ENCODE data around the gene VAPA. TPM values are rescaled to one million over a fixed set of nuclear protein-coding genes. Genes with fewer than 3 reads are reported as not detected.

VAPA gene, protein sequence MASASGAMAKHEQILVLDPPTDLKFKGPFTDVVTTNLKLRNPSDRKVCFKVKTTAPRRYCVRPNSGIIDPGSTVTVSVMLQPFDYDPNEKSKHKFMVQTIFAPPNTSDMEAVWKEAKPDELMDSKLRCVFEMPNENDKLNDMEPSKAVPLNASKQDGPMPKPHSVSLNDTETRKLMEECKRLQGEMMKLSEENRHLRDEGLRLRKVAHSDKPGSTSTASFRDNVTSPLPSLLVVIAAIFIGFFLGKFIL
- 100 to 1,000 TPM; 122 to 168 TPM for total RNA-seq
- 166 TPM for polyA plus RNA-seq (2013, experiment 1 of 2)
- 158 TPM for polyA plus RNA-seq (2013, experiment 2 of 2)
- long read RNA-seq, experiment 1, full-length matches to known transcripts = 60 of 85 reads
- long read RNA-seq, experiment 1, partial matches to known transcripts = 15 of 85 reads
- long read RNA-seq, experiment 1, other reads (novel, unspliced or antisense) = 10 of 85 reads
- long read RNA-seq, experiment 2, full-length matches to known transcripts = 252 of 268 reads
- long read RNA-seq, experiment 2, partial matches to known transcripts = 1 of 268 reads
- long read RNA-seq, experiment 2, other reads (novel, unspliced or antisense) = 15 of 268 reads
- long read RNA-seq, experiment 3, full-length matches to known transcripts = 625 of 639 reads
- long read RNA-seq, experiment 3, partial matches to known transcripts = 4 of 639 reads
- long read RNA-seq, experiment 3, other reads (novel, unspliced or antisense) = 10 of 639 reads
- long read RNA-seq, experiment 4, full-length matches to known transcripts = 24 of 34 reads
- long read RNA-seq, experiment 4, partial matches to known transcripts = 1 of 34 reads
- long read RNA-seq, experiment 4, other reads (novel, unspliced or antisense) = 9 of 34 reads

DNA sequence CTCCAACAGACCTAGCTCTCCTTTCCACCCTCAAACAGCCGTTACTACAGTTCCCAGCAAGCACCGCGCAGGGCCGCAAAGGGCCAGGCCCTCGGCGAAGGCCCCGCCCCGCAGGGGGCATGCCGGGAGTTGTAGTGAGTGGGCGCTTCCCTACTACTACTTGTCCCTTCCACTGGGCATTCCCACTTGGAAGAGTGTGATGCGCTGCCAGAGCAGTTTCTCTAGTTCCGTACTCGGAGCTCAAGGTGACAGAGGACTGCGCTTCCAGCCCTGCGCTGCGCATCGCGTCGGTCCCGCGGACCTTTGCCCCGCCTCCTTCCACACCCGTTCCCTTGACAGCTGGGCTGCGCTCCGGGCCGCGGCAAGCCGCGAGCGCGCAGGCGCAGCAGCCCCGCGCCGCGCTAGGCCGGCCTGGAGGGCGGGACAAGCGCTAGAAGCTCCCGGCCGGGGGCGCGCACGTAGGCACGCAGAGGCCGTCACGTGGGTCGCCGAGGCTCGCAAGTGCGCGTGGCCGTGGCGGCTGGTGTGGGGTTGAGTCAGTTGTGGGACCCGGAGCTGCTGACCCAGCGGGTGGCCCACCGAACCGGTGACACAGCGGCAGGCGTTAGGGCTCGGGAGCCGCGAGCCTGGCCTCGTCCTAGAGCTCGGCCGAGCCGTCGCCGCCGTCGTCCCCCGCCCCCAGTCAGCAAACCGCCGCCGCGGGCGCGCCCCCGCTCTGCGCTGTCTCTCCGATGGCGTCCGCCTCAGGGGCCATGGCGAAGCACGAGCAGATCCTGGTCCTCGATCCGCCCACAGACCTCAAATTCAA lies at the start of gene VAPA:
VAPA (plus strand) TSS at position 491 of the 808 bp plus-strand sequence; CDS start at position 732, 241 bp downstream.
- Histone ChIP-seq H3K4me1 (ENCODE audit: control insufficient read depth, insufficient read depth, low read length) (peaks cover 9% of the 10 kb centered on the region), H3K36me3 (ENCODE audit: control insufficient read depth, insufficient read depth, low read length) (no peaks in the 10 kb centered on the region), H3K27ac (ENCODE audit: low read depth, low read length) (peak within 1 kb of the TSS; percentile 86), H3K4me3 (ENCODE audit: low read length) (peak within 1 kb of the TSS; percentile 94), H3K9ac (ENCODE audit: extremely low read depth, low read length, poor library complexity, severe bottlenecking) (peak within 1 kb of the TSS; percentile 83), H3K9me3 (ENCODE audit: control insufficient read depth, low read length) (no peaks in the 10 kb centered on the region), H3K27me3 (ENCODE audit: control insufficient read depth, insufficient read depth, low read length, poor library complexity, severe bottlenecking) (peaks cover 21% of the 10 kb centered on the region)
- 0 to 1% methylated on average over 22 to 87 of the region's 87 CpGs for whole genome bisulfite sequencing, 2 experiments (ENCODE audit: insufficient coverage in 1 of 2, insufficient read length in 1 of 2)
- H3K27ac Mint-ChIP-seq = peak within 1 kb of the TSS; percentile 89
- no peaks in the 10 kb centered on the region for H3K36me3 Mint-ChIP-seq (ENCODE audit: low read depth)
- H3K4me1 Mint-ChIP-seq = peaks cover 17% of the 10 kb centered on the region
- peaks cover 22% of the 10 kb centered on the region for H3K27me3 Mint-ChIP-seq (ENCODE audit: insufficient read depth)
- no peak for TF ChIP-seq CTCF (conservative IDR thresholded peaks at IDR 0.05)
- H3K9me3 Mint-ChIP-seq = no peaks in the 10 kb centered on the region
- peak within 1 kb of the TSS; percentile 79 for H3K4me3 Mint-ChIP-seq
- DNase-seq = peak; percentile 98

DNA sequence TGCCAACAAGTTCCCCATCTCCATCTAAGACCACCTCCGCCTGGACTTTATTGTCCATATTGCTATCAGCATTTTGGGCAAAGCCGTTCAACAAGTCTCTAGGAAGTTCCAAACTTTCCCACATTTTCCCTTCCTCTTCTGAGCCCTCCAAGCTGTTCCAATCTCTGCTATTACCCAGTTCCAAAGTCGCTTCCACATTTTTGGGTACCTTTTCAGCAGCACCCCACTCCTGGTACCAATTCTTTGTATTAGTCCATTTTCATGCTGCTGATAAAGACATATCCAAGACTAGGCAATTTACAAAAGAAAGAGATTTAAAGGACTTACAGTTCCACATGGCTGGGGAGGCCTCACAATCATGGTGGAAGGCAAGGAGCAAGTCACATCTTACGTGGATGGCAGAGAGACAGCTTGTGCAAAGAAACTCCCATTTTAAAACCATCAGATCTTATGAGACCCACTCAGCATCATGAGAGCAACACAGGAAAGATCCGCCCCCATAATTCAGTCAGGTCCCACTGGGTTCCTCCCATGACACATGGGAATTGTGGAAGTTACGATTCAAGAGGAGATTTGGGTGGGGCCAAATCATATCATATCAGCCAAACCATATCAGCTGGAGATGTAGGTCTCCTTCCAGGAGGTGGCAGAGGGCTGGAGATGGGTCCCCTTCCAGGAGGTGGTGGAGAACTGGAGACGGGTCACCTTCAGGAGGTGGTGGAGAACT lies 47.9 kb upstream of the VAPA start:
- TF ChIP-seq CTCF (conservative IDR thresholded peaks at IDR 0.05) = no peak
- H3K4me1 Mint-ChIP-seq = peaks cover 25% of the 10 kb centered on the region
- H3K4me3 ChIP-seq (ENCODE audit: low read length) = no peak overlapping the region
- H3K9me3 ChIP-seq (ENCODE audit: control insufficient read depth, low read length) = peaks cover 28% of the 10 kb centered on the region
- peaks cover 11% of the 10 kb centered on the region for H3K4me1 ChIP-seq (ENCODE audit: control insufficient read depth, insufficient read depth, low read length)
- no peak for DNase-seq
- no peak overlapping the region for H3K27ac ChIP-seq (ENCODE audit: low read depth, low read length)
- no peak overlapping the region for H3K27ac Mint-ChIP-seq
- no peaks in the 10 kb centered on the region for H3K27me3 Mint-ChIP-seq (ENCODE audit: insufficient read depth)
- H3K36me3 ChIP-seq (ENCODE audit: control insufficient read depth, insufficient read depth, low read length) = no peaks in the 10 kb centered on the region
- no peak overlapping the region for H3K4me3 Mint-ChIP-seq
- H3K27me3 ChIP-seq (ENCODE audit: control insufficient read depth, insufficient read depth, low read length, poor library complexity, severe bottlenecking) = no peaks in the 10 kb centered on the region
- H3K9me3 Mint-ChIP-seq = peaks cover 31% of the 10 kb centered on the region
- WGBS, 2 experiments (ENCODE audit: insufficient coverage in 1 of 2, insufficient read length in 1 of 2) = 89 to 99% methylated on average over 4 to 7 of the region's 7 CpGs
- no peak overlapping the region for H3K9ac ChIP-seq (ENCODE audit: extremely low read depth, low read length, poor library complexity, severe bottlenecking)
- H3K36me3 Mint-ChIP-seq (ENCODE audit: low read depth) = no peaks in the 10 kb centered on the region

All from endodermal cell (in vitro differentiated cells).